GM21825 (cell line): ENCODE results near the gene QKI.
"Not testable (repeated sequence)": the region's sequence is repeated elsewhere in the genome, so short reads cannot be mapped to it uniquely, and the experiment has no call there.

Experiments used
- ATAC-seq: cut with Tn5 transposase; IDR thresholded peaks from one replicate; pipeline ENCODE4 v1.9.1; 2021; ENCODE audit warnings: mild to moderate bottlenecking, moderate library complexity; ENCODE audit not compliant: unreplicated experiment

The QKI gene

DNA sequence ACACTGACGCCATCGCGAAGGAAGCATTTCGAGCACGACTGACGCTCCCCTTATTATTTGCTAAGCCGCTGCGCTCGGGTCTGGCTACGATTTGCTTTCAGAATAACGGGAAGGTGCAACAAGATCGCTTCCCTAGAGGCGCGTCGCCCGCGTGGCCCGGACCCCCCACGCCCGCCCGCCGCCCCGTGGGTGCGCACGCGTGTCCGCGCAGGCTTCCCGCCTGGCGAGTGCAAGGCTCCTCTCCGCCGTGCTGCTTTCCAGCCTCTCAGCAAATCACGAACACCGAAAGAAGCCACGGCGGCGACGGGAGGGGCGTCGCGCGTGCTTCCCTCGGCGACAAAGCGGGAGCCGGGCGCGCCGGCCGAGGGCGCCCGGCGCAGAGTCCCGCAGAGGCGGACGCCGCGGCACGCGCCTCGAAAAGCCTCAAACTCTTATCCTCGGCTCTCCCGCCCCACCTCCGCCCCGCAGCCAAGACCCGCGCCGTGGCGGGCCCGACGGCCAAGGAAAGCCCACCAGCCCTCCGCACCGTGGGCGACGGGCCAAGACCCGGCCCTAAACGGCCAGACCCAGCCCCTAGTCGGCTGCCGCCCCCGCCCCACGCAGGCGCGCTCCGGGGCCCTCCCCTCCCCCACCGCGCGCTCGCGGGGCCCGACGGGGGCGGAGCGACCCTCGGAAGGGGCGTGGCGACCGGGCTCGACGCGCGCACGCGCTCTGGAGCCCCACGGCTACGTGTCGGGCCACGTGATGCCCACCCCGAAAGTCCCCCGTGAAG lies 987 bp upstream of the QKI start:
- peak; percentile 45 for ATAC-seq

DNA sequence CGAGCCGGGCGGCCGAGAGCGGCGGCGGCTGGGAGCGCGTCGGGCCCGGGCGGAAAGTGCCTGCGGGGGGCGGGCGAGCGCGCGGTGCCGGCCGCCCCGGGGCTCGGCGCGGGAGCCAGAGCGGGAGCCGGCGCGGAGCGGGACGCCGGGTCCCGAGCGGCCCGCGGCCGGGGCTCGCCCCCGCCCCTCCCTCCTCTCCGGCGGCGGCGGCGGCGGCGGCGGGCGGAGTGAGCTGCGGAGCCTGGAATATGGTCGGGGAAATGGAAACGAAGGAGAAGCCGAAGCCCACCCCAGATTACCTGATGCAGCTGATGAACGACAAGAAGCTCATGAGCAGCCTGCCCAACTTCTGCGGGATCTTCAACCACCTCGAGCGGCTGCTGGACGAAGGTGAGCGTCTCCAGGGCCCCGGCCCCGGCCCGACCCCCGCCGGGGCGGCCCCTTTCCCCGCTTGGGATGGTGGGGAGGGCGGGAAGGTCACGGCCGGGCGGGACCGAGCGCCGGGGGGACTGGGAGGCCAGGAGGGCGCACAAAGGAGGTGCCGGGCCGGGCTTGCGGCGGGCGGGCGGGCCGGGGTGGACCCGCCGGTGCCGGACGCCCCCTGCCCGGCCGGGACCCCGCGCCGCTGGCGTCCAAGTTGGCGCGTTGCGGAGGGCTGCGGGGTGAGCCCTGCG lies 565 bp downstream of the QKI start:
- no peak for ATAC-seq

DNA sequence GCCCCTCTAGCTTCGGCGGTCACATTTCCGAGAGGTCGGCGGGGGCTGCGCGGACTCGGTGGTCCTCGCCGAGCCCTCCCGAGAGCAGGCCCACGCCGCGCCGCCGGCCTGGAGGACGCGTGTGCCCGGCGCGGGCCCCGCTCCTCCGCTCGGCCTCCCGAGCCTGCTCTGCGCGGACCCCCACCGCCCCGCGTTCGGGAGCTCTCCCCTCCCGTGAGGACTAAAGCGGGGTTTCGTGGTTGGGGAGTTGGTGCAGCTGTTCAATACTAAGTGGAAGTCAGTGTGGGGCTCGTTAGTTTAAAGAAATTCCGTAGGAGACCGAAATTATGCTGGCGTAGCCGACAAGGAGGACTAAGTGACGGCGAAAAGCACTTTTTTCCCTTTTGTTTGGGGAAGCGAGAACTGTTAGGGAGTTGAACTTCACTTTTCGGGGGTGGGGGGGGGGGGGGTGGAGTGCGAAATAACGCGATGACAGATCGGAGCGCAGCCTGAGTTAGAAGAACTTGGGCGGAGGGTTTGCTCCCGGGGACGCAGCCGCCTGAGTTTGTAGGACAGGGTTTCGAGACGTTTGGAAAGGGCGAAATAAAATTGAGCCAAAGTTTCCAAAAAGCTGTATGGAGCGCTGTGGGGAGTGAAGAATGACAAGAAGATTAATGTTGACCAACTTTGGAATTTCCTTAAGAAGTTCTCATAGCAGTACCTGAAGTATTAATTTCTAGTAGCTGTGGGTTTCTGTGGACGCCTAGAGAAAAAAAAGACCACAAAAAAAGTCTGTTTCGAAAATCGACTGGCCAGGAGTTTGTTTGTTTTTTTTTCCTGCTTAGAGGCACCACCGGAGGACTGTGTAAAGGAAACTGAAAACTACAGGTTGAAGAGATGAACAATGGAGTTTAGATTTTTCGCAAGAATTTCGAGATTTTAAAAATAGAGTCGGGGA lies 1.4 kb downstream of the QKI start:
- no peak for ATAC-seq

DNA sequence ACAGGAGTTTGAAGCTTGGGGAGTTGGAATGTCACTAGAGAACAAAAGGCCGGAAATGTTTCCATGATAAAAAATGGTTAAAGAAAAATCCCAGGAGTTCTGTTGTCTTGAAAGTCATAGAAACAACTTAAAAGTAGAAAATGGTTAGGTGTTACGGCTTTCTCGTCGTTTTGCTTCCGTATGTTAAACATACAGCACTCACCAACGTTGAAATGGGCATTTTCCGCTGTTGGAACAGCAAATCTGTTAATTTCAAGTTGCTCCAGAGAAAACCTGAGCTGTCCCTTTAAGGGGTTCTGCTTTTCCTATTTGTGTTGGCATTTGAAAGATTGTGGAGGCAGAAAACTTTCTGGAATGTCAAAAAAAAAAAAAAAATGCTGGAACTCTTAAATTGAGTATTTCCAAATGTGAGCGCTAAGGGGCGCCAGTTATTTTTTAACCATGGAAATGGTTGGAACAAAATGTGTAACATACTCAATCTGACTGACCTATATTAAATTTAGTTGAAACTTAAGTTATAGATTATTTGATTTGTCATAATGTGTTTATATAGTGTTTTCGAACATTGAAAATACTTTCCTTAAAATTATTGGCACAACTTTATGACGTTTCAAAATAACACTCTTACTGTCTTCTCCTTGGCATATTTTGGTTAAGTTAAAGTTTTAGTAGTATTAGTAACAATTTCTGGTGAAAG lies 2.2 kb downstream of the QKI start:
- no peak for ATAC-seq

DNA sequence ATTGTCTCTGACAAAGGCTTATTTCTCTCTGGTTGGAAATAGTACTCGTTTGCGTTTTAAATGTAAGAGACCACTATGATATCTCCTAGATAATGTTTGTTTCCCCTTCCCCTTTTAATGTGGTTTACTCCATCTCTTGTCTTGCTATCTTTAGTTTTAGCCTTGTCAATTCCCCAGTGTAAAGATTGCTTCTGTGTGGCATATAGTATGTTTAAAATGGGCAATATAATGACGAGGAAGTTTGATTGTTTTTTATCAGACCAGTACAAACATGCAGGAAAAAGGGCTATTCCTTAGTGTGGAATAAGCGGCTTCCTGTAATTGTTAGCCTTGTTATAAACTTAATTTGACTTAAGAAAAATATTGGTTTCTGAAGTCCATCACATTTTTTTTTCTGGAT lies 3.1 kb downstream of the QKI start:
- no peak for ATAC-seq

DNA sequence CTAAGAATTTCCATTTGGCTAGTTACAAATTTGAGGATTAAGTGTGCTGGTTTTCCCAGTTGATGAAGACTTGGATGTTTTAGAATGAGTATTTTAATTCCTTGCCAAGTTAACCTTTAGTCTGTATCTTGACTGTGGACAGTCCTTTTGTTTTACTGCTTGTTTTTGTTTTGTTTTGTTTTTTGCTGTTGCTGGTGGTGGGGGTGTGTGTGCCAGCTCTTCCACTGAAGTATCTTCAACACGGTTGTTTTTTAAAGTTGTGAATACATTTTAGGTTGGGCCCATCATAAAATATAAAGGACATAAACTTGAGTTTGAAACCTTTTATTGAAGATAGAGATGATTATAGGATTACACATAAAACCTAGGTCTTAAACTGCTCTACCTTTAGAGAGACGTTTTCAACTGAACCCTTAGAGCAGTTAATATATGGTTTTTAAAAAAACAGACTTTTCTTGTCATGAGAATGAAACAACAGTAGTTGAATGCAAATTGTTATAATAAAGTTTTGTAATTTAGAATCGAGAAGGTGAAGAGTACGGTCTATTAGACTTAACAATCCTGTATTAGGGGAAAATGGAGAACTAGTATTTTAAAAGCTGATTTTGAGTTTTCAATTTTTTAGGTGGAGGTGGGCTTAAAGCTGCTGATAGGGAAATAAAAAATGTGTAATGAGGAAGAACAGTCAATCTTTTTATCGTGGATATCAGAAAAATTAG lies 4.0 kb downstream of the QKI start:
- ATAC-seq, result no peak

DNA sequence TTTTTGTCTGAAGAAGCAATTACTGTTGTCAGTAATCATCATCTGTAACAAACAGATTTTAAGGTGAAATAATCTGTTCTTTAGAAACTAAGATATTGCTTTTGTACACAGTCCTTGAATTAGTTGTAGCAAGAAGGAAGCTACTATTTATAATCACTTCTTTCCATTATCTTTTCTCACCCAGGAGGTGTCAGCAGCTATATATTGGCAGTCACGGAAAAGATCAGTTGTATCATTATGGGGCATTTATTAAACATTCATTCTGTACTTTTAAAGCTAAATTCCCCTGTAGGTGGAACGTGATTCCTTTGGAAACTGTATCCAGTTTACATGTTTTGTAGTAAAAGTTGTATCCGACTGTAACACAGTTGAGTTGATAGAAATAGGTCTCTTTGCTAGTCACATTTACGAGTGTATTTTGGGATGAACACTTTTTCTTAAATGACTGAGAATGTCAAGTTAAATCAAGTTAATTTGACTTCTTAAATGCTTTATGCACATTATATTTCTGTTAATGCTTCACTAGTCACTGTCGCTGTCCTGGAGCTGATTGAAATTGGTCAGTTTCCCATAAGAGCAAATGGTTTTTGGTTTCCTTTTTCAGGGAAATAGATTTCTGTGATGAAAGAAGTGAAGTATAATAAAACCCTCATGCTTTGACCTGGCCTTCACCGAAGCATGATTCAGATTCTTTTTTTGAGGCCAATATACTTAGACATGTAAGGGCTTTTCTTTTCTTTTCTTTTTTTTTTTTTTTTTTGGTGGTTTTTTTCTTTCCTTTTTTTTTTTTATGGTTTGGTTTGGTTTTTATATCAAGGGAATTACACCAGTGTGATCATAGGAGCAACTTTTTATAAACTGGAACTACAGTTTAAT lies 5.1 kb downstream of the QKI start:
- ATAC-seq, result no peak

DNA sequence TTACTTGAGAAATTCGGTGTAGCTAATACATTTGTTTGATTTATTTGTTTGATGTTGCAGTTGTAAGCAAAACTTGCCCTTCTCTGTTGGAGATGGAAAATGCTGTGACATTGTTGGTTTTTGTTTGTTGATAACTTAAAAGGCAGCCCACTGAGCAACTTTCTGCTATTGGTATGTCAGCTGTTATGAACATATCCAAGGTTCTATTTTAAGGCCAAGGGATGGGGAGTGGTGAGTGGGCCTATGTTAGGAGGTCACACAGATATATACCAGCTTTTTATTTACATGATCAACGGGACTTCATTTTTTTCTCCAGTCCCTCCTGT lies 5.7 kb downstream of the QKI start:
- no peak for ATAC-seq

DNA sequence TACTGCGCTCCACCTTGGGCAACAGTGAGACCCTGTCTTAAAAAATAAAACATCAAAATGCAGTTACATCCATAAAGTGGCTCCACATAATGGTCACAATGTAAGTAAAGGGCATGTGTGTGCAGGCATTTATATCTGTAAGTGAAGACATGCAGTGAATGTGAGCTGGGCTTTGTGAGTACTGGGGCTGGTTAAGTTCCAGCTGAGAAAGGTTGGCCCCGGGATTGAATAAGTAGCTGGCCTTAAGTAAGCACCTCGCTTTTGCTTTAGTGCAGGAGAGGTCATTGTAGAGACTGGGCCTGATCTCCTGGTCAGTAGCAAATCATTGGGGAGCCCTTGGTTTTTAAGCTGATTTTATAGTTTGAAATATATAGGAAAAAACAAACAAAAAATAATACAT lies 8.0 kb downstream of the QKI start:
- no peak for ATAC-seq

DNA sequence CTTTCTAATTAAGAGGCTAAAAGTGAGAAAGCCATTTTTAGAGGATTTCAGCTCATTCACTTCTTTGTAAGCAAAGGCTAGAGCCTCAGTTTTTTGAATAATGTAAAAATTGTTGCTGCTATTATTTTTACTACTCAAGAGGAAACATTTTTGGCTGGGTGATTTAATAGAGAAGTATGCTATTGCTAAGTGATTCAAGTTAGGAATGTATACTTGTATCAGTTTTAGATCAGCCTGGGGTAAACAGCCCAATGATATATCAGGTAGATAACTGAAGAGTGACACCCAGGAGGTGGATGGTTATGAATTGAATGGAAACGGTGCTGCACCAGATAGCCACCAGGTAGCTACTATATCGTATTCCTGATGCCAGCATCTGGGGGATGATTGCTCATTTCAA lies 9.2 kb downstream of the QKI start:
- ATAC-seq, result no peak

DNA sequence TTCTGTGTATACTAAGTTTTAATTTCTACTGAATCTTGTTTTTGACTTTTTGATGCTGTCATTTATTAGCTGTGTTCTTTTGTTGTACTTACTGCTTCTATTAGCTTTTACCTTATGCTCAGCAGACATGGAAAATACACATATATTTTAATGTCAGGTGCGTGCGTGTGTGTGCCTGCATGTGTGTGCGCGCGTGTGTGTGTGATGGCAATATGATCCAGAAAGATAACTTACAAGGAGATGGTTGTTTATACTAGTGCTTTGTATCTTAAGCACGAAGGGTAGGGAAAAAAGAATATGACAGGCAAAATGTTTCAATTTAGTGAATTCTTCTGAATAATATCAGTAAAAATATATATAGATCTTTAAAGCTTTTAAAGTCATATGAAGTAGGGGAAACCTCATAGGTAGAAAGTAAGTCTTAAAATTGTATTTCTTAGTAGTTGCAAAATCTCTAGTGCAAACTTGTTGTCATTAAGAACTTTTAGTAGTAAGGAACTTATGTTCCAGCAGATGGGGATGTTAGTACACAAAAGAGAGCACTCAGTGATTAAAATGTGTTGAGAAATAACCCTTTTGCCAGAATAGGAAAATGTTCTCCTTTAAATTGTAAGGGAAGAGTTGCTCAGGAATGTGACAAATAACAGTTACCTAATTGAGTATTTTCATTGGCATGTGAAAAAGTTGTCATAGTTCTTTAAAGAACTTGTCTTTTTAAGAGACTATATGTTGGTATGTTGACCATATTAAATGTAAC lies 13.2 kb downstream of the QKI start:
- ATAC-seq, result no peak

DNA sequence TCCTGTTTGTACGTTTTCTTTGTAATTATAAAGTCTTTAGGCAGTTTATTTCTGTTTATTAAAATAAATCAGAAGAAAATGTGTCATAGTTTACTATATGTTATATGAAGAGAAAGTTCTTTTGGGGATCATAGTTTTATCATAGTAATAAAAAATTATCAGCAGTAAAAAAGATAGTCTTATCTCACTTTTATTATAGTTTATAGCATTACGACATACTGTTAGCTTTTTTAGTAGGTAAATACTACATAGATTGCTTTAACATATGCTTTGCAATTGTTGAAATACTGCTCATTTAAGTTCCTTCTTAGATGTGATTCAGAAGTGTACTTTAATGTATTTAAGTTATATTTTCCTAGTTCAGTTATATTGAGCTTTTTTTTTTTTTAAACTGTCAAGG lies 13.9 kb downstream of the QKI start:
- ATAC-seq, result no peak

DNA sequence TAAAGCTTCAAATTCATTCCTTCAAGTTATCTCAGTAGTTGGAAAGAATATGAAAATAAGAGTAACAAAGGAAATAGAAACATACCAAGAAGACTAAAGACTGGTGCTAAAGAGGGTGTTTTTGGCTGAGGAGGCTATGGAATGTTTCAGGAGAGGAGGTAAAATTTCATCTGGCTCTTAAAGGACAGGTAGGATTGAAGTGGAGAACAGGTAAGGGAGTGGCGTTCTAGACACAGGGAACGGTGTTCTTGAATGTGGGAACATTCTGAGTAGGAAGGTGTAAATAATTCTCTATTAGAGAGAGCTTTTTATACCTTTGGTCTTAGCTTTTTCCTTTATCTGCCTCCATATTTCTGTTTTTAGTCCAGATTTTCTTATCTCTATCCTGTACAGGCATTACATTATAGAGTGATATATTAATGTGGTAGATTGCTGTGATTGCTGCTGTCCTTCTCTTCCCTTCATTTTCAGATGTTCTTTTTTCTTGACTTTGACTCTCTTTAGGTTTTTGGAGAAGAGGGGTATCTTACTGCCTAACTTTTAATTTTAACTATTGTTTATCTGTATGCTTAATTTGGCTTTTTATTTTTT lies 15.4 kb downstream of the QKI start:
- ATAC-seq, result no peak

DNA sequence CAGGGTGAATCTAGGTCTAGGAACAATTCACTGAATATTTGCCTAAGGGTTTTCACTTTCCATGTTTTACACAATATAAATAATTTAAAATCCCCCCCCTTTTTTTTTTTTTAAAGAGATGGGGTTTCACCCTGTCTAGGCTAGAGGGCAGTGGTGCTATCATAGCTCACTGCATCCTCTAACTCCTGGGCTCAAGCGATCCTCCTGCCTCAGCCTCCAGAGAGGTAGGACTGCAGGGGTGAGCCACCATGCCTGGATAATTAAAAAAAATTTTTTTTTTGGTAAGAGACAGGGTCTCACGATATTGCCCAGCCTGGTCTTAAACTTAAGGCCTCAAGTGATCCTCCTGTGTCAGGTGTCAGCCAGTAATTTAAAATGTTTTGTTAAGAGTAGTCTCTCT lies 17.8 kb downstream of the QKI start:
- ATAC-seq, result no peak

DNA sequence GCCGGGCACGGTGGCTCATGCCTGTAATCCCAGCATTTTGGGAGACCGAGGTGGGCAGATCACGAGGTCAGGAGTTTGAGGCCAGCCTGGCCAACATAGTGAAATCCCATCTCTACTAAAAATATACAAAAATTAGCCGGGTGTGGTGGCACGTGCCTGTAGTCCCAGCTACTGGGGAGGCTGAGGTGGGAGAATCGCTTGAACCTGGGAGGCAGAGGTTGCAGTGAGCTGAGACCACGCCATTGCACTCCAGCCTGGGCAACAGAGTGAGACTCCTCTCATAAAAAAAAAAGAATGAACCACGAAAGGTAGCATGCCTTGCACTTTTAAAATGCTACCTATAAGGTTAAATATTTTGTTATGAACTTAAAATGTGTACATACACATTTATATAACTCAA lies 19.0 kb downstream of the QKI start:
- not testable (repeated sequence) for ATAC-seq

DNA sequence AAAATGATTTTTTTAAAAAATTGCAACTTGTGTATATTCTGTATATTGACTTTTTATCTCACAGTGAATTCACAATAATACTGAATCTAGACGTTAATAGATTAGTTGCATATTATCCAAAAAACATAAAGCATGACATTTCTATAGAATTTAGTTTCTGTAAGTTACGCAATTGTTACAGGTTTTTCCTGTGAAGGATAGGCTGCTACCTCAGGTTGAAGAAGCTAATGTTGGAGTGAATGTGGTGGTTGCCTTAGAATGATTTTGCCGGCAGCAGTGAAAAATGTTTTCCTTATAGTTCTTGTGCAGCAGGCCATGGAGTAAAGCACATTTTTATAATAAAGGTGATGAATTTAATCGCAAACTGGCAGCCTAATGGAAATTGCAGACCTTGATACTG lies 20.5 kb downstream of the QKI start:
- no peak for ATAC-seq

DNA sequence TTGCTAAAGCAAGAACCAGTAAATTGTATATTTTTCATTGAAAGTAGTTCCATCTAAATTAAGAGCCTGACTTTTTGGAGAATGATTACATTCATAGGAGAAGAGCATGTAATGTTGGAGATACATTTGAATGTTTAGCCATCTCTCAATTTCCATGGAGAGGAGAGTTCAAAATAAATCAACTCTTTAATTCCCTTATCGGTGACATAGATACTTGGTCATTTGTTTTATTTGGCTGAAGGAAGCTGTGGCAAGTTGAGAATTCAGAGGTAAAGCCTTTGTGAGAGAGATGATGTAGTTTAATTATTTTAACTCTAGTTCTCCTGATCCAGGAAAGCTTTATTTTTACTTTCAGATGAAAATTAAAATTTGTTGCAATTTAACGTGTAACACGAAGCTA lies 22.3 kb downstream of the QKI start:
- ATAC-seq, result no peak

DNA sequence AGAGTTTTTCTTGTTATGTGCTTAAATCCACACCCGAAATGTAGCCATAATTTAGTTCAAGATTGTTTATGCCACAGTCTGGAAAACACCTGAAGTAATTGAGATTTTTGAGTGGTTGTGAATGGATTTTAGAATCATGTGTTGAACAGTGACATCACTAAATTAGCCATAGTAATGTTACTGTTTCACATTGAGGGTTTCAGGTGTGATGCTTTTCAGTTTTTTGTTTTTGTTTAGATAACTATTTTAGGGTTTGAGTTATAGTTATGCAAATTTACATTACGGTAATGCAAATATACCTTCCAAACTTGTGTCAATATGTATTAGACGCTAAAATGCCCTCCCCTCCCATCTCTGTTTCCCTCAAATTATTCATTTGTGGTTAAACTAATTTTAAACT lies 22.9 kb downstream of the QKI start:
- no peak for ATAC-seq
